Spleen (tissue), 11 donors: ENCODE data around the gene ICAM4. TPM values are rescaled to one million over a fixed set of nuclear protein-coding genes. Genes with fewer than 3 reads are reported as not detected.

Source experiments
- DNase-seq: peaks from one replicate; pipeline ENCODE4 v3.0.0-alpha.2; 2020
- H3K27ac ChIP-seq, 8 donors: fragments of 200-600 bp; sonication (generic) in 7 of 8; 1 replicate in 4 of 8; 2 replicates in 4 of 8; pipeline versions ENCODE4 v1.5.0 to v1.8.0; 2016 to 2021; ENCODE audit warnings: inconsistent platforms in 4 of 8, mild to moderate bottlenecking in 4 of 8, moderate library complexity in 1 of 8
- H3K27me3 ChIP-seq, 7 donors: fragments of 200-600 bp; sonication (generic) in 6 of 7; replicated peaks in 1 of 7; 1 replicate in 4 of 7; 2 replicates in 3 of 7; pipeline versions ENCODE4 v1.5.0 to v1.8.0; 2016 to 2021; ENCODE audit warnings: inconsistent platforms in 3 of 7, mild to moderate bottlenecking in 1 of 7
- H3K36me3 ChIP-seq, 6 donors: fragments of 200-600 bp; sonication (generic) in 5 of 6; 1 replicate in 4 of 6; 2 replicates in 2 of 6; pipeline versions ENCODE4 v1.5.0 to v1.8.0; 2016 to 2021; ENCODE audit warnings: inconsistent platforms in 2 of 6
- H3K4me1 ChIP-seq, 6 donors: fragments of 200-600 bp; sonication (generic) in 5 of 6; 1 replicate in 3 of 6; 2 replicates in 3 of 6; pipeline versions ENCODE4 v1.5.0 to v1.8.0; 2016 to 2021; ENCODE audit warnings: inconsistent platforms in 3 of 6
- H3K4me3 ChIP-seq, 8 donors: fragments of 200-600 bp; sonication (generic) in 7 of 8; 1 replicate in 4 of 8; 2 replicates in 4 of 8; pipeline versions ENCODE4 v1.5.0 to v1.8.0; 2016 to 2021; ENCODE audit warnings: inconsistent platforms in 4 of 8, mild to moderate bottlenecking in 4 of 8, moderate library complexity in 2 of 8
- H3K9me3 ChIP-seq, 8 donors: fragments of 200-600 bp; sonication (generic) in 7 of 8; 1 replicate in 4 of 8; 2 replicates in 4 of 8; pipeline versions ENCODE4 v1.5.0 to v1.8.0; 2016 to 2021; ENCODE audit warnings: inconsistent platforms in 4 of 8
- POLR2A ChIP-seq, 3 donors: fragments of 450-650 bp; IDR thresholded peaks; one replicate each; pipeline ENCODE4 v1.5.1; 2017; ENCODE audit warnings: antibody characterized with exemption in 3 of 3, mild to moderate bottlenecking in 1 of 3
- POLR2AphosphoS5 ChIP-seq, 3 donors: sonication (generic); formaldehyde crosslinking; IDR thresholded peaks; one replicate each; pipeline ENCODE4 v1.5.1; 2017; ENCODE audit warnings: antibody characterized with exemption in 3 of 3
- WGBS, 5 donors: extraction: QIAGEN DNeasy Blood & Tissue Kit in 3 of 5; methylation state at CpG; one replicate each; pipeline versions ENCODE4 v1.1.5 to v1.1.7; 2013 to 2018; 5-methylcytosine and 5-hydroxymethylcytosine counted together
- intact Hi-C: fragments of 100-400 bp; cut with DNase I; formaldehyde crosslinking; loops from one replicate; pipeline ENCODE4 v1.15.0; 2023; ENCODE audit warnings: low total_unique reads
- polyA plus RNA-seq, 3 donors: library from polyadenylated mRNA; stranded (reverse); fragments of 200-250 nt; gene quantifications; one replicate each; pipeline ENCODE4 v1.2.1, GENCODE V29; 2013
- total RNA-seq, 7 donors: library from RNA; depleted of rRNA in 3 of 7; stranded (reverse); fragments of >200 nt in 3 of 7; fragmentation: NEBNext Ultra II Directional in 4 of 7; extraction: Animal tissue kit (Norgen Biotek cat#: 25700) in 4 of 7; gene quantifications; one replicate each; pipeline versions ENCODE4 v1.1.0 to v1.2.1, GENCODE V29; 2016 to 2021
- TF ChIP-seq, protein P1 (sequence below), 11 experiments: fragments of 200-600 bp in 7 of 11; fragments of 450-650 bp in 4 of 11; sonication (generic) in 4 of 11; IDR thresholded peaks in 8 of 11; conservative IDR thresholded peaks in 3 of 11; 1 replicate in 7 of 11; 2 replicates in 4 of 11; pipeline versions ENCODE4 v1.4.0 to v1.8.0; 2016 to 2021; ENCODE audit warnings: antibody characterized with exemption in 11 of 11, inconsistent platforms in 4 of 11, mild to moderate bottlenecking in 1 of 11
- donor health status: healthy with polysubstance abuse.
- donor health status: DM: no; HTN: no; CAD: no; lungs with moderate emphysema.
- donor health status: DM: no; HTN: no; CAD: no.
- donor health status: Bipolar disorder and iron deficiency.
- donor health status: healthy.
- donor health status: DM: no; HTN: no; CAD: no.
- donor health status: DM: yes; HTN: yes; CAD: no.

ICAM4 gene
- total and polyA plus RNA-seq, 10 donors, result 0.48 to 3.7 (median 1.3) TPM

DNA sequence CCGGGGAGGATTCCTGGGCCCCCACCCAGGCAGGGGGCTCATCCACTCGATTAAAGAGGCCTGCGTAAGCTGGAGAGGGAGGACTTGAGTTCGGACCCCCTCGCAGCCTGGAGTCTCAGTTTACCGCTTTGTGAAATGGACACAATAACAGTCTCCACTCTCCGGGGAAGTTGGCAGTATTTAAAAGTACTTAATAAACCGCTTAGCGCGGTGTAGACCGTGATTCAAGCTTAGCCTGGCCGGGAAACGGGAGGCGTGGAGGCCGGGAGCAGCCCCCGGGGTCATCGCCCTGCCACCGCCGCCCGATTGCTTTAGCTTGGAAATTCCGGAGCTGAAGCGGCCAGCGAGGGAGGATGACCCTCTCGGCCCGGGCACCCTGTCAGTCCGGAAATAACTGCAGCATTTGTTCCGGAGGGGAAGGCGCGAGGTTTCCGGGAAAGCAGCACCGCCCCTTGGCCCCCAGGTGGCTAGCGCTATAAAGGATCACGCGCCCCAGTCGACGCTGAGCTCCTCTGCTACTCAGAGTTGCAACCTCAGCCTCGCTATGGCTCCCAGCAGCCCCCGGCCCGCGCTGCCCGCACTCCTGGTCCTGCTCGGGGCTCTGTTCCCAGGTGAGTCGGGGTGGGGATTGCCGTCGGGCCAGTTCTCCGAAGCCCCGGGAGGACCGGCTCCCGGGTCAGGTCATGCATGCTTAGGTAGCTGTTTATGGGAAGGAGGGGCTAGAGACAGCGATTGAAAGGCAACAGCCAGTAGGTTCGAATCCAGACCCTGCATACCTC, 15.9 kb upstream of the ICAM4 start, which contains the start of gene ICAM1:
Gene ICAM1, plus strand, starts transcription at position 505 of the 779 bp plus-strand sequence. Its CDS starts 40 bp downstream, at position 545.
- DNase-seq, result peak; percentile 96
- no peaks in the 10 kb centered on the region for H3K9me3 ChIP-seq
- 0 to 1% (median 1%) methylated on average over 38 to 51 of the region's 51 CpGs for WGBS, 5 donors
- peak within 1 kb of the TSS; percentile 57 to 75 (median 67) for H3K4me3 ChIP-seq
- H3K36me3 ChIP-seq, result peaks cover 0 to 33% (median 15%) of the 10 kb centered on the region in 6 donors
- peaks cover 7 to 96% (median 64%) of the 10 kb centered on the region in 6 donors for H3K4me1 ChIP-seq
- TF ChIP-seq POLR2A (IDR thresholded peaks at IDR 0.05) (peak; percentile 41 to 94 (median 76)), POLR2AphosphoS5 (IDR thresholded peaks at IDR 0.05) (peak; percentile 95 to 98 (median 97))
- TF ChIP-seq, protein P1, sequence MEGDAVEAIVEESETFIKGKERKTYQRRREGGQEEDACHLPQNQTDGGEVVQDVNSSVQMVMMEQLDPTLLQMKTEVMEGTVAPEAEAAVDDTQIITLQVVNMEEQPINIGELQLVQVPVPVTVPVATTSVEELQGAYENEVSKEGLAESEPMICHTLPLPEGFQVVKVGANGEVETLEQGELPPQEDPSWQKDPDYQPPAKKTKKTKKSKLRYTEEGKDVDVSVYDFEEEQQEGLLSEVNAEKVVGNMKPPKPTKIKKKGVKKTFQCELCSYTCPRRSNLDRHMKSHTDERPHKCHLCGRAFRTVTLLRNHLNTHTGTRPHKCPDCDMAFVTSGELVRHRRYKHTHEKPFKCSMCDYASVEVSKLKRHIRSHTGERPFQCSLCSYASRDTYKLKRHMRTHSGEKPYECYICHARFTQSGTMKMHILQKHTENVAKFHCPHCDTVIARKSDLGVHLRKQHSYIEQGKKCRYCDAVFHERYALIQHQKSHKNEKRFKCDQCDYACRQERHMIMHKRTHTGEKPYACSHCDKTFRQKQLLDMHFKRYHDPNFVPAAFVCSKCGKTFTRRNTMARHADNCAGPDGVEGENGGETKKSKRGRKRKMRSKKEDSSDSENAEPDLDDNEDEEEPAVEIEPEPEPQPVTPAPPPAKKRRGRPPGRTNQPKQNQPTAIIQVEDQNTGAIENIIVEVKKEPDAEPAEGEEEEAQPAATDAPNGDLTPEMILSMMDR (IDR thresholded peaks at IDR 0.05 in 8 of 11, conservative IDR thresholded peaks at IDR 0.05 in 3 of 11), result peak in 8 of 11 experiments; percentile 25 to 63 (median 36)
- intact Hi-C loops, result loop anchor here (10.0 kb wide), 1 partner anchor 64 kb away; the partner anchor contains the start of genes ICAM3 and RAVER1
- peak within 1 kb of the TSS; percentile 78 to 99 (median 98) for H3K27ac ChIP-seq
- H3K27me3 ChIP-seq, result no peaks in the 10 kb centered on the region

DNA sequence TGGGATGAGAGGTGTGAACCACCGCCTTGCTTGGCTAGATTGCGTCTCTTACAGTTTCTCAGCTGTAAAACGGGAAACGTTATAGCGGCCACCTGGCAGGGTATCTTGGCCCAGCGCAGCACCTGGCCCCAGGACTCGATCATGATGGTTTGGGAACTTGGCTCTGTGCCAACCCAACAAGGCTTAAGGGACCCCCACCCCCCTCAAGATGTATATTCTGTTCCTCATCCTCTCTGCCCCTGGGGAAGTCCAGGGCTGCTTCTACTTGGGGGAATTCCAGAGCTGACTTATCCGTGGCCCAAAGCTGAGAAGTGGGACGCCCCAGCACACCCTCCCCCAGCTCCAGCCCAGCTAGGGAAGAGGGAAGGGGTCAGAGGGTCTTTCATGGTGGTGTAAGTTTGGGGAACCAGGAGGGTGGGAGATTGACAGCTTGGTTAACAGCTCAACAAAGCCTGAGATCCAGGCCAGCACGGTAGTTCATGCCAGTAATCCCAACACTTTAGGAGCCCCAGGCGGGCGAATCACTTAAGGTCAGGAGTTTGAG, 15.1 kb upstream of the ICAM4 start:
- peak overlapping the region; percentile 57 to 75 (median 67) for H3K4me3 ChIP-seq
- H3K9me3 ChIP-seq, result no peaks in the 10 kb centered on the region
- no peak for DNase-seq
- 9 to 21% (median 13%) methylated on average over 12 of the region's 12 CpGs for WGBS, 5 donors
- no peaks in the 10 kb centered on the region for H3K27me3 ChIP-seq
- TF ChIP-seq, protein P1 (IDR thresholded peaks at IDR 0.05 in 8 of 11, conservative IDR thresholded peaks at IDR 0.05 in 3 of 11), result no peak
- TF ChIP-seq POLR2AphosphoS5 (IDR thresholded peaks at IDR 0.05), result no peak
- no peak for TF ChIP-seq POLR2A (IDR thresholded peaks at IDR 0.05)
- H3K27ac ChIP-seq, result peak overlapping the region; percentile 78 to 99 (median 98)
- intact Hi-C loops, result loop anchor here (10.0 kb wide), 1 partner anchor 63 kb away; the partner anchor contains the start of genes ICAM3 and RAVER1
- peaks cover 0 to 41% (median 21%) of the 10 kb centered on the region in 6 donors for H3K36me3 ChIP-seq
- peaks cover 11 to 100% (median 70%) of the 10 kb centered on the region in 6 donors for H3K4me1 ChIP-seq

GRCh38 chr19:10274589-10274988, 12.2 kb upstream of the ICAM4 start:
- H3K27ac ChIP-seq, result peak overlapping the region in 5 of 8 donors; percentile 48 to 99 (median 98)
- TF ChIP-seq POLR2AphosphoS5 (IDR thresholded peaks at IDR 0.05), result no peak
- TF ChIP-seq, protein P1 (IDR thresholded peaks at IDR 0.05 in 8 of 11, conservative IDR thresholded peaks at IDR 0.05 in 3 of 11), result no peak
- TF ChIP-seq POLR2A (IDR thresholded peaks at IDR 0.05), result no peak
- DNase-seq, result no peak
- H3K9me3 ChIP-seq, result no peaks in the 10 kb centered on the region
- H3K36me3 ChIP-seq, result peaks cover 0 to 71% (median 49%) of the 10 kb centered on the region in 6 donors
- intact Hi-C loops, result loop anchor here (10.0 kb wide), 1 partner anchor 60 kb away; the partner anchor contains the start of genes ICAM3 and RAVER1
- H3K4me3 ChIP-seq, result peak overlapping the region in 3 of 8 donors; percentile 67 to 73 (median 71)
- peaks cover 21 to 100% (median 85%) of the 10 kb centered on the region in 6 donors for H3K4me1 ChIP-seq
- H3K27me3 ChIP-seq, result no peaks in the 10 kb centered on the region
- WGBS, 5 donors, result 85 to 92% (median 88%) methylated on average over 10 of the region's 10 CpGs
